GM18868 (cell line): Measurements from ENCODE around the gene PDE6B.
"Not testable (repeated sequence)": the region's sequence is repeated elsewhere in the genome, so short reads cannot be mapped to it uniquely, and the experiment has no call there.

Source experiments
- ATAC-seq: cut with Tn5 transposase; IDR thresholded peaks from one replicate; pipeline ENCODE4 v1.9.1; 2021; ENCODE audit warnings: mild to moderate bottlenecking, moderate library complexity; ENCODE audit not compliant: unreplicated experiment

Gene PDE6B

GRCh38 chr4:624705-625590, at the start of gene PDE6B:
TSS of gene PDE6B (plus strand) at chr4:625573. CDS start at chr4:625627, 54 bp downstream.
- no peak for ATAC-seq

GRCh38 chr4:576245-576821, 49.0 kb upstream of the PDE6B start, which contains the start of gene TMEM271:
TSS of gene TMEM271 (minus strand) at chr4:576295. CDS start at chr4:576062, 233 bp downstream.
- no peak for ATAC-seq

- ATAC-seq = no peak
Measured at GRCh38 chr4:576991-577498, 48.3 kb upstream of the PDE6B start.

GRCh38 chr4:577499-578450, 47.6 kb upstream of the PDE6B start:
- no peak for ATAC-seq

- no peak for ATAC-seq
Measured at GRCh38 chr4:578451-579443, 46.6 kb upstream of the PDE6B start.

- ATAC-seq = no peak
Measured at GRCh38 chr4:579543-580175, 45.7 kb upstream of the PDE6B start.

- no peak for ATAC-seq
Measured at GRCh38 chr4:581181-581580, 44.2 kb upstream of the PDE6B start.

GRCh38 chr4:581753-582361, 43.5 kb upstream of the PDE6B start:
- no peak for ATAC-seq

- no peak for ATAC-seq
Measured at GRCh38 chr4:583820-584219, 41.6 kb upstream of the PDE6B start.

GRCh38 chr4:587671-588350, 37.6 kb upstream of the PDE6B start:
- ATAC-seq = no peak

GRCh38 chr4:588351-588849, 37.0 kb upstream of the PDE6B start:
- no peak for ATAC-seq

GRCh38 chr4:589219-589963, 36.0 kb upstream of the PDE6B start:
- ATAC-seq = no peak

- no peak for ATAC-seq
Measured at GRCh38 chr4:590313-590841, 35.0 kb upstream of the PDE6B start.

- not testable (repeated sequence) for ATAC-seq
Measured at GRCh38 chr4:592178-592577, 33.2 kb upstream of the PDE6B start.

GRCh38 chr4:592825-593520, 32.4 kb upstream of the PDE6B start:
- ATAC-seq = no peak

GRCh38 chr4:598925-599324, 26.4 kb upstream of the PDE6B start:
- ATAC-seq = no peak

- no peak for ATAC-seq
Measured at GRCh38 chr4:600166-600565, 25.2 kb upstream of the PDE6B start.
